ENCODE measurements around the gene BCLAF3. TPM values are rescaled to one million over a fixed set of nuclear protein-coding genes. Genes with fewer than 3 reads are reported as not detected.

The BCLAF3 gene
- total and polyA plus RNA-seq, 7 donors: 4.3 to 16.3 (median 9.6) TPM

GRCh38 chrX:20001588-20001987 lies 10.7 kb upstream of the BCLAF3 start:
- TF ChIP-seq CTCF (IDR thresholded peaks at IDR 0.05) (no peak), POLR2AphosphoS5 (IDR thresholded peaks at IDR 0.05) (no peak), POLR2A (IDR thresholded peaks at IDR 0.05) (no peak), EP300 (IDR thresholded peaks at IDR 0.05) (no peak)
- intact Hi-C loops (cut with DNase I): no loop called here
- Histone ChIP-seq H3K9me3 (no peaks in the 10 kb centered on the region), H3K27me3 (no peaks in the 10 kb centered on the region), H3K36me3 (no peaks in the 10 kb centered on the region), H3K4me3 (no peak overlapping the region), H3K4me1 (no peaks in the 10 kb centered on the region), H3K27ac (no peak overlapping the region)
- no peak for DNase-seq
- 61 to 62% methylated on average over 4 of the region's 4 CpGs for WGBS, 2 donors

- 51 to 55% methylated on average over 6 of the region's 6 CpGs for WGBS, 2 donors
- Histone ChIP-seq H3K36me3 (no peaks in the 10 kb centered on the region), H3K4me3 (peak overlapping the region in 3 of 4 donors; percentile 72 to 82 (median 78)), H3K27me3 (no peaks in the 10 kb centered on the region), H3K27ac (peak overlapping the region; percentile 77 to 82 (median 78)), H3K4me1 (no peaks in the 10 kb centered on the region), H3K9me3 (no peaks in the 10 kb centered on the region)
- TF ChIP-seq POLR2A (IDR thresholded peaks at IDR 0.05) (no peak), EP300 (IDR thresholded peaks at IDR 0.05) (no peak), CTCF (IDR thresholded peaks at IDR 0.05) (no peak), POLR2AphosphoS5 (IDR thresholded peaks at IDR 0.05) (no peak)
- intact Hi-C loops (cut with DNase I): loop anchor here (1.0 kb wide), 1 partner anchor 86 kb away; no protein-coding TSS in a partner anchor
- no peak for DNase-seq
Observed at GRCh38 chrX:19991350-19991718, 473 bp upstream of the BCLAF3 start.

- Histone ChIP-seq H3K27me3 (no peaks in the 10 kb centered on the region), H3K27ac (peak overlapping the region; percentile 77 to 82 (median 78)), H3K4me1 (no peaks in the 10 kb centered on the region), H3K4me3 (peak overlapping the region; percentile 65 to 82 (median 75)), H3K36me3 (no peaks in the 10 kb centered on the region), H3K9me3 (no peaks in the 10 kb centered on the region)
- TF ChIP-seq POLR2AphosphoS5 (IDR thresholded peaks at IDR 0.05): no peak
- TF ChIP-seq EP300 (IDR thresholded peaks at IDR 0.05): no peak
- TF ChIP-seq CTCF (IDR thresholded peaks at IDR 0.05): no peak
- TF ChIP-seq POLR2A (IDR thresholded peaks at IDR 0.05): no peak
- no peak for DNase-seq
- 2 to 3% methylated on average over 25 of the region's 25 CpGs for WGBS, 2 donors
- intact Hi-C loops (cut with DNase I): no loop called here
Observed at GRCh38 chrX:19990151-19990555, 708 bp downstream of the BCLAF3 start.

- Histone ChIP-seq H3K9me3 (no peaks in the 10 kb centered on the region), H3K4me3 (no peak overlapping the region), H3K27me3 (no peaks in the 10 kb centered on the region), H3K36me3 (no peaks in the 10 kb centered on the region), H3K27ac (no peak overlapping the region), H3K4me1 (no peaks in the 10 kb centered on the region)
- intact Hi-C loops (cut with DNase I): loop anchor here (10.0 kb wide), 1 partner anchor 147 kb away; no protein-coding TSS in a partner anchor
- 88 to 94% methylated on average over 5 of the region's 5 CpGs for WGBS, 2 donors
- TF ChIP-seq POLR2A (IDR thresholded peaks at IDR 0.05) (no peak), POLR2AphosphoS5 (IDR thresholded peaks at IDR 0.05) (no peak), CTCF (IDR thresholded peaks at IDR 0.05) (no peak), EP300 (IDR thresholded peaks at IDR 0.05) (no peak)
- DNase-seq: no peak
Observed at GRCh38 chrX:19987856-19988255, 3.0 kb downstream of the BCLAF3 start.

- no peaks in the 10 kb centered on the region for H3K36me3 ChIP-seq
- no peak overlapping the region for H3K27ac ChIP-seq
- TF ChIP-seq POLR2AphosphoS5 (IDR thresholded peaks at IDR 0.05): no peak
- no peak for TF ChIP-seq POLR2A (IDR thresholded peaks at IDR 0.05)
- TF ChIP-seq EP300 (IDR thresholded peaks at IDR 0.05): no peak
- H3K9me3 ChIP-seq: no peaks in the 10 kb centered on the region
- no peak overlapping the region for H3K4me3 ChIP-seq
- no peaks in the 10 kb centered on the region for H3K27me3 ChIP-seq
- no peak for DNase-seq
- intact Hi-C loops (cut with DNase I): loop anchor here (10.0 kb wide), 1 partner anchor 148 kb away; no protein-coding TSS in a partner anchor
- no peaks in the 10 kb centered on the region for H3K4me1 ChIP-seq
- WGBS, 2 donors: 78 to 81% methylated on average over 3 of the region's 3 CpGs
Observed at GRCh38 chrX:19986531-19986930, 4.3 kb downstream of the BCLAF3 start.
